GM19468 (cell line): Measurements from ENCODE around the gene CYP27B1.

Source experiments
- ATAC-seq: cut with Tn5 transposase; IDR thresholded peaks from one replicate; pipeline ENCODE4 v1.9.1; 2021; ENCODE audit warnings: mild to moderate bottlenecking, moderate library complexity, moderate number of reproducible peaks; ENCODE audit not compliant: unreplicated experiment; ENCODE audit errors: extremely low read depth

Gene CYP27B1

DNA sequence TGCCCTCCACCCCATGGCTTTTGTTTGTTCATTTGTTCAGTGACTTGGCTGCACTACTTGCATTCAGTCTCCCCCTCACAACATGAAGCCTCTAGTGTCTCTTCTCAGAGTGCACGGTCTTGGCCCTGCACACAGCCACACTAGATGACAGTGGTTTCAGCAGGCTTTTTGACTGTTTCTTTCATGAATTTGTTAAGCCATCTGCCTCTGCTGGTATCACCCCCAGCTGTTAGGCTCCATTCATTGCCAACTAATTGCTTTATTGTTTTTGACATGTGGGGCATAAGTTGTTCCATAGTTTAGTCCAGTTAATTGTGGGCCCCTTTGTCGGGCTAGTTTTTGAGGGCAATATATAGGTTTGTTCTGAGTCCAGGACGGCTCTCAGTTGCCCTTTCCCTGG lies 54.2 kb downstream of the CYP27B1 start:
- ATAC-seq, result no peak
